RWPE2 (cell line): Measurements from ENCODE around the gene CFAP300.

ENCODE experiments used
- ATAC-seq: fragments of 200-7000 bp; cut with Tn5 transposase; 3 replicates; pipeline ENCODE4 v1.9.1; 2021; ENCODE audit warnings: low read depth
- DNase-seq: peaks from one replicate; pipeline ENCODE4 v3.0.0-alpha.2; 2020; ENCODE audit warnings: low spot score
- H3K27ac ChIP-seq: fragments of 450-650 bp; 2 replicates; pipeline ENCODE4 v1.5.1; 2017; ENCODE audit warnings: mild to moderate bottlenecking; ENCODE audit not compliant: poor library complexity, severe bottlenecking
- H3K27me3 ChIP-seq: fragments of 250-450 bp; sonication (Bioruptor Pico); 2 replicates; pipeline ENCODE4 v1.5.1; 2021; ENCODE audit warnings: mild to moderate bottlenecking, moderate library complexity; ENCODE audit not compliant: insufficient read depth, poor library complexity, severe bottlenecking
- H3K36me3 ChIP-seq: fragments of 250-450 bp; sonication (Bioruptor Pico); 2 replicates; pipeline ENCODE4 v1.5.1; 2020; ENCODE audit warnings: low read depth, mild to moderate bottlenecking, moderate library complexity
- H3K4me1 ChIP-seq: fragments of 250-450 bp; sonication (Bioruptor Pico); 2 replicates; pipeline ENCODE4 v1.5.1; 2021; ENCODE audit warnings: mild to moderate bottlenecking, moderate library complexity; ENCODE audit not compliant: insufficient read depth, poor library complexity, severe bottlenecking
- H3K4me3 ChIP-seq: fragments of 250-450 bp; sonication (Bioruptor Pico); 2 replicates; pipeline ENCODE4 v1.5.1; 2021; ENCODE audit warnings: mild to moderate bottlenecking, moderate library complexity; ENCODE audit not compliant: severe bottlenecking
- H3K9me3 ChIP-seq: fragments of 250-450 bp; sonication (Bioruptor Pico); 2 replicates; pipeline ENCODE4 v1.5.1; 2021; ENCODE audit warnings: mild to moderate bottlenecking, moderate library complexity; ENCODE audit not compliant: severe bottlenecking
- CTCF ChIP-seq: fragments of 450-650 bp; IDR thresholded peaks from one replicate; pipeline ENCODE4 v1.5.1; 2017; ENCODE audit warnings: mild to moderate bottlenecking, moderate library complexity; ENCODE audit not compliant: poor library complexity, severe bottlenecking

Gene CFAP300

GRCh38 chr11:102046841-102047240, 396 bp upstream of the CFAP300 start:
- H3K27ac ChIP-seq, result no peak overlapping the region
- H3K27me3 ChIP-seq, result no peaks in the 10 kb centered on the region
- DNase-seq, result no peak
- no peaks in the 10 kb centered on the region for H3K4me1 ChIP-seq
- no peak for ATAC-seq
- H3K9me3 ChIP-seq, result no peaks in the 10 kb centered on the region
- 0 out of 2 replicates have a peak, but pooled peaks cover 4% of the 10 kb centered on the region for H3K36me3 ChIP-seq
- TF ChIP-seq CTCF, result no peak
- peak overlapping the region; percentile 45 for H3K4me3 ChIP-seq

- ATAC-seq (no peak), DNase-seq (no peak)
- Histone ChIP-seq H3K27ac (no peak overlapping the region), H3K4me3 (no peak overlapping the region), H3K9me3 (no peaks in the 10 kb centered on the region), H3K36me3 (0 out of 2 replicates have a peak, but pooled peaks cover 5% of the 10 kb centered on the region), H3K27me3 (no peaks in the 10 kb centered on the region), H3K4me1 (no peaks in the 10 kb centered on the region)
- TF ChIP-seq CTCF, result no peak
Observed at GRCh38 chr11:102050927-102051575, 3.8 kb downstream of the CFAP300 start.

GRCh38 chr11:102061276-102061675, 14.0 kb downstream of the CFAP300 start:
- Histone ChIP-seq H3K4me1 (peaks cover 8% of the 10 kb centered on the region), H3K9me3 (no peaks in the 10 kb centered on the region), H3K36me3 (no peaks in the 10 kb centered on the region), H3K27me3 (no peaks in the 10 kb centered on the region), H3K27ac (no peak overlapping the region), H3K4me3 (no peak overlapping the region)
- no peak for TF ChIP-seq CTCF
- no peak for DNase-seq
- no peak for ATAC-seq

- no peaks in the 10 kb centered on the region for H3K27me3 ChIP-seq
- no peaks in the 10 kb centered on the region for H3K9me3 ChIP-seq
- H3K36me3 ChIP-seq, result no peaks in the 10 kb centered on the region
- peaks cover 8% of the 10 kb centered on the region for H3K4me1 ChIP-seq
- H3K4me3 ChIP-seq, result no peak overlapping the region
- TF ChIP-seq CTCF, result no peak
- ATAC-seq (no peak), DNase-seq (no peak)
- H3K27ac ChIP-seq, result no peak overlapping the region
Observed at GRCh38 chr11:102062106-102062505, 14.9 kb downstream of the CFAP300 start.

GRCh38 chr11:102064316-102064715, 17.1 kb downstream of the CFAP300 start:
- no peak for DNase-seq
- Histone ChIP-seq H3K4me1 (peaks cover 8% of the 10 kb centered on the region), H3K9me3 (no peaks in the 10 kb centered on the region), H3K27ac (no peak overlapping the region), H3K27me3 (no peaks in the 10 kb centered on the region), H3K4me3 (no peak overlapping the region), H3K36me3 (no peaks in the 10 kb centered on the region)
- peak; percentile 87 for ATAC-seq
- no peak for TF ChIP-seq CTCF
